ENCODE data around the gene ELP2. TPM values are rescaled to one million over a fixed set of nuclear protein-coding genes. Genes with fewer than 3 reads are reported as not detected.

ELP2 gene
- total and polyA plus RNA-seq, 2 experiments from 2014 or later = 54.3 to 63.8 TPM

DNA sequence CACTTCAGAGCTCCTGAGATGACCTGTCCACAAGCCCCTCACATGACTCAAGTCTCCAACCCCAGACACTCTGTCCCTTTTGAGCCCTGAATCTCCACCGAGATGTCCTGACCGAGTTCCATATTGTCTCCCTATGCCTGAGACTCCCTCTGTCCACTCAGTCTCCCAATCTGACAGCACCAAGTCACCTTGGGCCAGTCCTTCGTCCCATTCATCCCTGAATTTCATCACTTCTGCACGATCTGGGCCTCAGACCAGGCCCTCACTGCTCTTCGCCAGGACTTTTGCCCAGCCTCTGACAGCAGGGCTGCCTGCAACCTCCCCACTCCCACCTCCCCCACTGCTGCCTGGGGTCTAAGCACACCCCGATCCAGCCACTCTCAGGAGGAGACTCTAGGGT is 53.3 kb downstream of the ELP2 start:
- Histone ChIP-seq H3K27ac (no peak overlapping the region), H3K4me1 (ENCODE audit: insufficient read depth) (peaks cover 5% of the 10 kb centered on the region), H3K9me3 (ENCODE audit: low read depth) (no peaks in the 10 kb centered on the region), H2AFZ (no peak overlapping the region), H3K79me2 (no peaks in the 10 kb centered on the region), H3K36me3 (replicated peaks; ENCODE audit: insufficient read depth, low read depth) (no peaks in the 10 kb centered on the region), H3K27me3 (no peaks in the 10 kb centered on the region), H4K20me1 (ENCODE audit: insufficient read depth, poor library complexity, severe bottlenecking) (no peaks in the 10 kb centered on the region), H3K9me2 (replicated peaks; ENCODE audit: insufficient read depth) (no peaks in the 10 kb centered on the region), H3K4me2 (no peak overlapping the region), H3K4me3 (no peak overlapping the region)
- TF ChIP-seq EZH2phosphoT487 (IDR thresholded peaks at IDR 0.05; ENCODE audit: low read depth, severe bottlenecking, unreplicated experiment) (no peak), EZH2 (IDR thresholded peaks at IDR 0.05; ENCODE audit: borderline replicate concordance) (no peak)
- TF ChIP-seq, protein P1, sequence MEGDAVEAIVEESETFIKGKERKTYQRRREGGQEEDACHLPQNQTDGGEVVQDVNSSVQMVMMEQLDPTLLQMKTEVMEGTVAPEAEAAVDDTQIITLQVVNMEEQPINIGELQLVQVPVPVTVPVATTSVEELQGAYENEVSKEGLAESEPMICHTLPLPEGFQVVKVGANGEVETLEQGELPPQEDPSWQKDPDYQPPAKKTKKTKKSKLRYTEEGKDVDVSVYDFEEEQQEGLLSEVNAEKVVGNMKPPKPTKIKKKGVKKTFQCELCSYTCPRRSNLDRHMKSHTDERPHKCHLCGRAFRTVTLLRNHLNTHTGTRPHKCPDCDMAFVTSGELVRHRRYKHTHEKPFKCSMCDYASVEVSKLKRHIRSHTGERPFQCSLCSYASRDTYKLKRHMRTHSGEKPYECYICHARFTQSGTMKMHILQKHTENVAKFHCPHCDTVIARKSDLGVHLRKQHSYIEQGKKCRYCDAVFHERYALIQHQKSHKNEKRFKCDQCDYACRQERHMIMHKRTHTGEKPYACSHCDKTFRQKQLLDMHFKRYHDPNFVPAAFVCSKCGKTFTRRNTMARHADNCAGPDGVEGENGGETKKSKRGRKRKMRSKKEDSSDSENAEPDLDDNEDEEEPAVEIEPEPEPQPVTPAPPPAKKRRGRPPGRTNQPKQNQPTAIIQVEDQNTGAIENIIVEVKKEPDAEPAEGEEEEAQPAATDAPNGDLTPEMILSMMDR (IDR thresholded peaks at IDR 0.05; ENCODE audit: poor library complexity) = no peak
- WGBS (ENCODE audit: low lambda C conversion rate, missing lambda C conversion rate) = 86% methylated on average over 6 of the region's 6 CpGs
- DNase-seq (ENCODE audit: low spot score) = no peak

DNA sequence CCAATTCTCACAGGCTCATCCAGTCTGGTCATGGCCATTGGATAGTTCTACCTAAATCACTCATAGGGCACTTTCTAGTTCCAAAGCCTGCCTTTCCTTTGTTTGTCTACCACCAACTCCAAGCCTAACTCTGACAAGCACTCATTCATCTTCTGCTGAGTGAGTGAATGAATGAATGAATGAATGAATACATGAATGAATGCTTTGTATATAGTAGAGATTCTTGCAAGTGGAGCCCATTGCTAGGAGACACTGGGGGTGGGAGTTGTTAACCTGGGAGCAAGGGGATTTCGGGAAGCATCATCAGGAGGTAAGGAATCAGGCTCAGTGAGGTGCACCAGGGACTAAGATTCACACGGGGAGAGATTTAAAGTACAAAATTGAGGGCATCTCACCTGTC is 54.3 kb downstream of the ELP2 start:
- no peak overlapping the region for H3K27ac ChIP-seq
- no peak overlapping the region for H3K4me2 ChIP-seq
- no peaks in the 10 kb centered on the region for H3K36me3 ChIP-seq (replicated peaks; ENCODE audit: insufficient read depth, low read depth)
- no peaks in the 10 kb centered on the region for H3K27me3 ChIP-seq
- TF ChIP-seq, protein P1 (IDR thresholded peaks at IDR 0.05; ENCODE audit: poor library complexity) = no peak
- no peak for TF ChIP-seq EZH2 (IDR thresholded peaks at IDR 0.05; ENCODE audit: borderline replicate concordance)
- TF ChIP-seq EZH2phosphoT487 (IDR thresholded peaks at IDR 0.05; ENCODE audit: low read depth, severe bottlenecking, unreplicated experiment) = no peak
- no peak overlapping the region for H2AFZ ChIP-seq
- no peaks in the 10 kb centered on the region for H3K9me3 ChIP-seq (ENCODE audit: low read depth)
- H3K9me2 ChIP-seq (replicated peaks; ENCODE audit: insufficient read depth) = no peaks in the 10 kb centered on the region
- no peaks in the 10 kb centered on the region for H3K79me2 ChIP-seq
- WGBS (ENCODE audit: low lambda C conversion rate, missing lambda C conversion rate) = 89% methylated on average over 2 of the region's 2 CpGs
- H3K4me1 ChIP-seq (ENCODE audit: insufficient read depth) = peaks cover 5% of the 10 kb centered on the region
- no peak overlapping the region for H3K4me3 ChIP-seq
- H4K20me1 ChIP-seq (ENCODE audit: insufficient read depth, poor library complexity, severe bottlenecking) = no peaks in the 10 kb centered on the region
- no peak for DNase-seq (ENCODE audit: low spot score)

DNA sequence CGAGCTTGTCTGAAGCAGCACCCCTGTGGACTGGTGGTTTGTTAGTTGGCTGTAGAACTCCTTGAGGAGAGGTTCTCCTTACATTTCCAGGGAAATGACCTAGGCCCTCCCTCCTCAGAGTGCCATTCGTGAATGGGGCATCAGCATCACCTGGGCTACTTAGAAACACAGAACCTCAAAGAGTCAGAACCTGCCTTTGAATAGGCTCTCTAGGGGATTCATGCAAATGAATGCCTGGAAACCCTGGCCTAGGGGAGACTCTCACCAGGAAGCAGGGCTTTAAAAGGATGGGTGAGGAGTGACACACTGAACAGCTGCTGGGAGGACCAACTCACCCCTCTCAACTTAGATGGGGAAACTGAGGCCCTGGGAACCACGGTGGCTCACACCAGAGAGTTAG is 55.5 kb downstream of the ELP2 start:
- TF ChIP-seq EZH2 (IDR thresholded peaks at IDR 0.05; ENCODE audit: borderline replicate concordance) (no peak), EZH2phosphoT487 (IDR thresholded peaks at IDR 0.05; ENCODE audit: low read depth, severe bottlenecking, unreplicated experiment) (no peak)
- TF ChIP-seq, protein P1 (IDR thresholded peaks at IDR 0.05; ENCODE audit: poor library complexity) = no peak
- H3K36me3 ChIP-seq (replicated peaks; ENCODE audit: insufficient read depth, low read depth) = no peaks in the 10 kb centered on the region
- H3K4me2 ChIP-seq = no peak overlapping the region
- H3K9me3 ChIP-seq (ENCODE audit: low read depth) = no peaks in the 10 kb centered on the region
- no peak for DNase-seq (ENCODE audit: low spot score)
- no peaks in the 10 kb centered on the region for H3K9me2 ChIP-seq (replicated peaks; ENCODE audit: insufficient read depth)
- WGBS (ENCODE audit: low lambda C conversion rate, missing lambda C conversion rate) = 80% methylated on average over 3 of the region's 3 CpGs
- H3K4me1 ChIP-seq (ENCODE audit: insufficient read depth) = peaks cover 5% of the 10 kb centered on the region
- no peaks in the 10 kb centered on the region for H4K20me1 ChIP-seq (ENCODE audit: insufficient read depth, poor library complexity, severe bottlenecking)
- H3K4me3 ChIP-seq = no peak overlapping the region
- H2AFZ ChIP-seq = no peak overlapping the region
- H3K79me2 ChIP-seq = peaks cover 5% of the 10 kb centered on the region
- H3K27me3 ChIP-seq = no peaks in the 10 kb centered on the region
- H3K27ac ChIP-seq = no peak overlapping the region

All from hepatocyte (in vitro differentiated cells).